NCI-H748 (cell line): ENCODE results near the gene SULT1E1.
"Not testable (repeated sequence)": the region's sequence is repeated elsewhere in the genome, so short reads cannot be mapped to it uniquely, and the experiment has no call there.

Experiments used
- DNase-seq: peaks from one replicate; lab custom pipeline; 2025; ENCODE audit not compliant: unreplicated experiment; lab: John Stamatoyannopoulos, UW

Gene SULT1E1

GRCh38 chr4:69843932-69844331, 16.0 kb downstream of the SULT1E1 start:
- no peak for DNase-seq

GRCh38 chr4:69843301-69843700, 16.6 kb downstream of the SULT1E1 start:
- DNase-seq, result no peak

GRCh38 chr4:69838977-69839376, 21.0 kb downstream of the SULT1E1 start:
- DNase-seq, result peak; percentile 18

GRCh38 chr4:69836287-69836686, 23.7 kb downstream of the SULT1E1 start:
- DNase-seq, result no peak

- no peak for DNase-seq
These were observed 24.2 kb downstream of the SULT1E1 start for GRCh38 chr4:69835766-69836165.

GRCh38 chr4:69833251-69833650, 26.7 kb downstream of the SULT1E1 start:
- DNase-seq, result no peak

GRCh38 chr4:69832326-69833030, 27.5 kb downstream of the SULT1E1 start:
- DNase-seq, result peak; percentile 16

- DNase-seq, result no peak
These were observed 28.2 kb downstream of the SULT1E1 start for GRCh38 chr4:69831646-69832325.

GRCh38 chr4:69831270-69831627, 28.7 kb downstream of the SULT1E1 start:
- DNase-seq, result no peak

- peak; percentile 93 for DNase-seq
These were observed 29.2 kb downstream of the SULT1E1 start for GRCh38 chr4:69830560-69831269.

GRCh38 chr4:69830192-69830559, 29.8 kb downstream of the SULT1E1 start:
- DNase-seq, result no peak

GRCh38 chr4:69829678-69830077, 30.3 kb downstream of the SULT1E1 start:
- DNase-seq, result no peak

- DNase-seq, result no peak
These were observed 31.1 kb downstream of the SULT1E1 start for GRCh38 chr4:69828828-69829227.

- DNase-seq, result not testable (repeated sequence)
These were observed 34.9 kb downstream of the SULT1E1 start for GRCh38 chr4:69825056-69825455.

- peak; percentile 81 for DNase-seq
These were observed 36.3 kb downstream of the SULT1E1 start for GRCh38 chr4:69823481-69824186.

GRCh38 chr4:69823048-69823447, 36.9 kb downstream of the SULT1E1 start:
- peak; percentile 45 for DNase-seq

- no peak for DNase-seq
These were observed 37.7 kb downstream of the SULT1E1 start for GRCh38 chr4:69822198-69822597.

GRCh38 chr4:69818060-69818639, 41.8 kb downstream of the SULT1E1 start:
- DNase-seq, result peak; percentile 8

- no peak for DNase-seq
These were observed 43.7 kb downstream of the SULT1E1 start for GRCh38 chr4:69816236-69816635.

GRCh38 chr4:69813628-69814027, 46.3 kb downstream of the SULT1E1 start:
- no peak for DNase-seq

- DNase-seq, result no peak
These were observed 48.8 kb downstream of the SULT1E1 start for GRCh38 chr4:69811166-69811565.
